ENCODE results near the gene AHCTF1.

DNA sequence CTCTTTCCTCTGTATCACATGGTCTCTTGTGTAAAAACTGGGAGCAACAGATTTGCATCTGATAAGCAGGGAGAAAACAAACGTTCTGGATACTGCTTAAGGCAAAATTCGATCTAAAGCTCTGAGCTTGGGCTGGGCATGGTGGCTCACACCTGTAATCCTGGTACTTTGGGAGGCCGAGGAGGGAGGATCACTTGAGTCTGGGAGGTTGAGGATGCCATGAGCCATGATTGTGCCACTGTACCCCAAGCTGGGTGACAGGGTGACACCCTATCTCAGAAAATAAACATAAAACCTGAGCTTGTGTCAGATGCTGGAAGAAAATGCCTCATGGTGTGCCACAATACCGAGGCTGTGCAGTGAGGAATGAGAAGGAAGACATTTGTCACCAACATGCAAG, 133.6 kb downstream of the AHCTF1 start:
- TF ChIP-seq EZH2phosphoT487 (IDR thresholded peaks at IDR 0.05; ENCODE audit: insufficient read depth, low read depth) (no peak), EZH2 (IDR thresholded peaks at IDR 0.05; ENCODE audit: insufficient read depth, poor library complexity, severe bottlenecking) (no peak)

Measured in GM23248 (cell line).